OCI-LY7 (cell line): ENCODE results near the gene WTAP.

Experiments used
- CTCF ChIP-seq: fragments of 200-600 bp; sonication (generic); conservative IDR thresholded peaks from 2 replicates; pipeline ENCODE4 v1.5.1; 2014; ENCODE audit warnings: mild to moderate bottlenecking, antibody characterized with exemption, low read length, moderate library complexity, mixed read lengths
- EZH2phosphoT487 ChIP-seq: fragments of 200-600 bp; sonication (generic); IDR thresholded peaks from 2 replicates; pipeline ENCODE4 v1.6.1; 2018; ENCODE audit warnings: low read depth, borderline replicate concordance, mild to moderate bottlenecking, mixed run types, antibody characterized with exemption, low read length, moderate library complexity, mixed read lengths

DNA sequence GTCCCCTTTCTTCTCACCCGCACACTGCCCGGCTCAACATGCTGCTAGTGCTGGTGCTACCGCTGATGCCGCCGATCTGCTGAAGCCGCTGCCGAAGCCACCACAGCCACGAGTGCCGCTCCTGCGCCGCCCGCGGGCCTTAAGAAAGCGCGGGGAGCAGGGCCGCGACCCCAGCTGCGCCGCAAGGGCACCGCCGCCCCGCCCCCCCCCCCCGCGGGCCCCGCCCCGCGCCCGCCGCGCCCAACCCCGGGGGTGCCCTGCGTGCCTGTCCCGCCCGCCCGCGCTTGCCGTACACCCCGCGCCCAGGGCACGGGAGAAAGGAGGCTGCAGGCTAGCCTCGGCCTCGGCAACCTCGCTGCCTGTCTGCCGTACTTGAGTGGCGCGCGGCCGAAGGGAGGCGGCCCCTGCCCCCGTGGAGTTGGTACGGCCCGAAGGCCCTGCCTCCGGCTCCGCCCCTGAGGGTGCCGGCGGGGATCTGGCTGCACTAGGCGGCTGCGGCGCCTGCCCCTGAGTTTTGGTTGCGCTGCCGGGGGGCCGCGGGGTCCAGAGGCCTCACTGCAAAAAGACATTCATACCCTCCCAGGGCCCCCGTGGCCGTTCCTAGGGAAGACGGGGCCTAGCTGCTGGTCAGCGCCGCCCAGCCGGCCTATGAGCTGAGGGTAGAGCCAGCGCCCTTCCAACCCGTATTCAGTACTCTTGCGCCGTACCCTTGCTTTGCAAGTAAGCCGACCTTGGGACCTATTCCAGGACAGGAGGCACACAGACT is 34.0 kb upstream of the WTAP start, which contains the start of gene SOD2:
- TF ChIP-seq CTCF: no peak
- no peak for TF ChIP-seq EZH2phosphoT487
